Astrocyte (in vitro differentiated cells and primary cell): ENCODE measurements around the gene CAPN3. TPM values are rescaled to one million over a fixed set of nuclear protein-coding genes. Genes with fewer than 3 reads are reported as not detected.

ENCODE experiments used
- DNase-seq: peaks from one replicate; pipeline ENCODE4 v3.0.0-alpha.2; 2010; ENCODE audit warnings: low read depth
- FAIRE-seq: peaks from 2 replicates; lab custom pipeline; 2011; peaks lifted over from hg19 to GRCh38; lab: Jason Lieb, UNC
- H2AFZ ChIP-seq: 2 replicates; pipeline ENCODE4 v1.6.0; 2012; ENCODE audit warnings: low read depth, low read length, inconsistent platforms
- H3K27ac ChIP-seq: 2 replicates; pipeline ENCODE4 v1.5.1; 2011; ENCODE audit warnings: low read depth, low read length, inconsistent platforms
- H3K27me3 ChIP-seq: 2 replicates; pipeline ENCODE4 v1.6.0; 2011; ENCODE audit warnings: low read length, inconsistent platforms; ENCODE audit not compliant: insufficient read depth
- H3K36me3 ChIP-seq: 2 replicates; pipeline ENCODE4 v1.5.1; 2011; ENCODE audit warnings: low read length, inconsistent platforms; ENCODE audit not compliant: insufficient read depth
- H3K4me1 ChIP-seq: 2 replicates; pipeline ENCODE4 v1.5.1; 2011; ENCODE audit warnings: low read length, inconsistent platforms; ENCODE audit not compliant: insufficient read depth
- H3K4me2 ChIP-seq: 2 replicates; pipeline ENCODE4 v1.6.0; 2012; ENCODE audit warnings: low read length, inconsistent platforms
- H3K4me3 ChIP-seq: 2 replicates; pipeline ENCODE4 v1.5.1; 2011; ENCODE audit warnings: low read depth, mild to moderate bottlenecking, low read length, inconsistent platforms; ENCODE audit not compliant: insufficient read depth
- H3K79me2 ChIP-seq: 2 replicates; pipeline ENCODE4 v1.6.0; 2012; ENCODE audit warnings: mild to moderate bottlenecking, low read length, inconsistent platforms; ENCODE audit not compliant: insufficient read depth
- H3K9ac ChIP-seq: 2 replicates; pipeline ENCODE4 v1.6.0; 2012; ENCODE audit warnings: mild to moderate bottlenecking, low read length, inconsistent platforms
- H3K9me3 ChIP-seq: 2 replicates; pipeline ENCODE4 v1.5.1; 2012; ENCODE audit warnings: low read depth, mild to moderate bottlenecking, low read length, inconsistent platforms; ENCODE audit not compliant: insufficient read depth
- H4K20me1 ChIP-seq: 2 replicates; pipeline ENCODE4 v1.6.0; 2012; ENCODE audit warnings: low read length, inconsistent platforms; ENCODE audit not compliant: insufficient read depth
- H3K27ac Mint-ChIP-seq: one replicate; pipeline ENCODE4 v1.8.0; 2021; ENCODE audit warnings: mild to moderate bottlenecking, mixed read lengths; ENCODE audit not compliant: unreplicated experiment
- H3K27me3 Mint-ChIP-seq: one replicate; pipeline ENCODE4 v1.8.0; 2021; ENCODE audit warnings: low read depth, mixed read lengths; ENCODE audit not compliant: unreplicated experiment
- H3K36me3 Mint-ChIP-seq: one replicate; pipeline ENCODE4 v1.8.0; 2021; ENCODE audit warnings: low read depth, mixed read lengths; ENCODE audit not compliant: unreplicated experiment
- H3K4me1 Mint-ChIP-seq: one replicate; pipeline ENCODE4 v1.8.0; 2021; ENCODE audit warnings: low read depth, mixed read lengths; ENCODE audit not compliant: unreplicated experiment
- H3K4me3 Mint-ChIP-seq: one replicate; pipeline ENCODE4 v1.8.0; 2021; ENCODE audit warnings: mild to moderate bottlenecking, moderate library complexity, mixed read lengths; ENCODE audit not compliant: unreplicated experiment
- H3K9me3 Mint-ChIP-seq: one replicate; pipeline ENCODE4 v1.8.0; 2021; ENCODE audit warnings: mild to moderate bottlenecking, mixed read lengths; ENCODE audit not compliant: unreplicated experiment
- CTCF ChIP-seq: IDR thresholded peaks from 2 replicates; pipeline ENCODE4 v1.5.1; 2011; ENCODE audit warnings: low read depth, mild to moderate bottlenecking, inconsistent platforms, low read length, moderate library complexity; ENCODE audit not compliant: insufficient read depth
- EZH2 ChIP-seq: IDR thresholded peaks from 2 replicates; pipeline ENCODE4 v1.6.1; 2012; ENCODE audit warnings: mild to moderate bottlenecking, low read length, inconsistent platforms; ENCODE audit not compliant: insufficient read depth
- total RNA-seq: library from RNA; stranded (reverse); gene quantifications from 2 replicates; pipeline ENCODE4 v1.2.1, GENCODE V29; 2021

The CAPN3 gene
- total RNA-seq, 1 donor from 2014 or later, result 0.57 TPM

GRCh38 chr15:42363487-42363886, 4.2 kb downstream of the CAPN3 start:
- no peaks in the 10 kb centered on the region for H3K9me3 ChIP-seq
- no peak for DNase-seq
- H3K4me1 ChIP-seq, result no peaks in the 10 kb centered on the region
- Mint-ChIP-seq H3K27me3 (peaks cover 8% of the 10 kb centered on the region), H3K4me3 (no peak overlapping the region), H3K4me1 (peaks cover 6% of the 10 kb centered on the region), H3K27ac (no peak overlapping the region), H3K9me3 (no peaks in the 10 kb centered on the region), H3K36me3 (peaks cover 4% of the 10 kb centered on the region)
- FAIRE-seq, result no peak
- no peak overlapping the region for H3K4me3 ChIP-seq
- no peaks in the 10 kb centered on the region for H3K79me2 ChIP-seq
- H4K20me1 ChIP-seq, result no peaks in the 10 kb centered on the region
- no peaks in the 10 kb centered on the region for H3K27me3 ChIP-seq
- H3K36me3 ChIP-seq, result no peaks in the 10 kb centered on the region
- no peak for TF ChIP-seq CTCF
- TF ChIP-seq EZH2, result no peak
- H2AFZ ChIP-seq, result no peak overlapping the region
- H3K4me2 ChIP-seq, result no peak overlapping the region
- no peak overlapping the region for H3K9ac ChIP-seq
- no peak overlapping the region for H3K27ac ChIP-seq

GRCh38 chr15:42363942-42364341, 4.6 kb downstream of the CAPN3 start:
- no peaks in the 10 kb centered on the region for H3K36me3 ChIP-seq
- Mint-ChIP-seq H3K9me3 (peaks cover 2% of the 10 kb centered on the region), H3K27me3 (peaks cover 8% of the 10 kb centered on the region), H3K4me3 (no peak overlapping the region), H3K4me1 (peaks cover 9% of the 10 kb centered on the region), H3K27ac (no peak overlapping the region), H3K36me3 (peaks cover 4% of the 10 kb centered on the region)
- FAIRE-seq, result no peak
- no peaks in the 10 kb centered on the region for H3K4me1 ChIP-seq
- H4K20me1 ChIP-seq, result no peaks in the 10 kb centered on the region
- H3K27ac ChIP-seq, result no peak overlapping the region
- H3K4me2 ChIP-seq, result no peak overlapping the region
- no peak overlapping the region for H2AFZ ChIP-seq
- no peak for DNase-seq
- H3K4me3 ChIP-seq, result no peak overlapping the region
- no peak for TF ChIP-seq EZH2
- no peak for TF ChIP-seq CTCF
- H3K27me3 ChIP-seq, result no peaks in the 10 kb centered on the region
- H3K9ac ChIP-seq, result no peak overlapping the region
- no peaks in the 10 kb centered on the region for H3K9me3 ChIP-seq
- H3K79me2 ChIP-seq, result no peaks in the 10 kb centered on the region

GRCh38 chr15:42364529-42364928, 5.2 kb downstream of the CAPN3 start:
- FAIRE-seq (no peak), DNase-seq (no peak)
- H3K9me3 Mint-ChIP-seq, result peaks cover 4% of the 10 kb centered on the region
- Histone ChIP-seq H3K27ac (no peak overlapping the region), H3K4me3 (no peak overlapping the region), H3K79me2 (no peaks in the 10 kb centered on the region), H3K9ac (no peak overlapping the region), H4K20me1 (no peaks in the 10 kb centered on the region), H3K4me1 (no peaks in the 10 kb centered on the region), H2AFZ (no peak overlapping the region), H3K36me3 (no peaks in the 10 kb centered on the region), H3K27me3 (no peaks in the 10 kb centered on the region), H3K4me2 (no peak overlapping the region), H3K9me3 (no peaks in the 10 kb centered on the region)
- peaks cover 9% of the 10 kb centered on the region for H3K4me1 Mint-ChIP-seq
- no peak overlapping the region for H3K4me3 Mint-ChIP-seq
- no peak overlapping the region for H3K27ac Mint-ChIP-seq
- TF ChIP-seq EZH2 (no peak), CTCF (no peak)
- peaks cover 3% of the 10 kb centered on the region for H3K27me3 Mint-ChIP-seq
- H3K36me3 Mint-ChIP-seq, result peaks cover 4% of the 10 kb centered on the region
